ENCODE results near the gene ST8SIA6.
"Not testable (repeated sequence)": the region's sequence is repeated elsewhere in the genome, so short reads cannot be mapped to it uniquely, and the experiment has no call there.

ST8SIA6 gene

DNA sequence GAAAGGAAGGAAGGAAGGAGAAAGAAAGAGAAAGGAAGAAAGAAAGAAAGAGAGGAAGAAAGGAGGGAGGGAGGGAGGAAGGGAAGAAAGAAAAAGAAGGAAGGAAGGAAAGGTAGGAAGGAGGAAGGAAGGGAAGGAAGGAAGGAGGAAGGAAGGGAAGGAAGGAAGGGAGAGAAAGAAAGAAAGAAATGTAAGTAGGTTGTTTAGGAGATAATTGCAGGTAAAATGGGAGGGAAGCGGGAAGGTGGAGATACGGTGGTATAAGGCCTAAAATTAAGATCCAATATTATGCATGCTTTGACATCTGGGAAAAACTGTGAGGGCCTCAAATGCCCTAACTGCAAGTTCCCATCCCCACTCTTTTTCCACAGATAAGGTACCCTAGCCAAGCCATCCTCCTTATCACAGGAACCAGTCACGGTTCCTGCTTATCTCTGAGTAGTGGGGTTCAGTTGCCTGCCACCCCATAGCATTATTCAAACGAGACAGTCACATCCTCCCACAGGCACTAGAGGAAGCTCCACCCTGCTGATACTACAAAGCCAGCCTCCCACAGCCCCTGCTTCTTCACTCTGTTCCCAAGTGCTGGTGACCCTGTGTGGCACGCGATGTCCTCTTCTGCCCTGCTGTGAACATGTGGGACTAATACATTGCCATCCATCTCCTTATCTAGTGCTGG is 28.7 kb downstream of the ST8SIA6 start:
- no peak for DNase-seq

DNA sequence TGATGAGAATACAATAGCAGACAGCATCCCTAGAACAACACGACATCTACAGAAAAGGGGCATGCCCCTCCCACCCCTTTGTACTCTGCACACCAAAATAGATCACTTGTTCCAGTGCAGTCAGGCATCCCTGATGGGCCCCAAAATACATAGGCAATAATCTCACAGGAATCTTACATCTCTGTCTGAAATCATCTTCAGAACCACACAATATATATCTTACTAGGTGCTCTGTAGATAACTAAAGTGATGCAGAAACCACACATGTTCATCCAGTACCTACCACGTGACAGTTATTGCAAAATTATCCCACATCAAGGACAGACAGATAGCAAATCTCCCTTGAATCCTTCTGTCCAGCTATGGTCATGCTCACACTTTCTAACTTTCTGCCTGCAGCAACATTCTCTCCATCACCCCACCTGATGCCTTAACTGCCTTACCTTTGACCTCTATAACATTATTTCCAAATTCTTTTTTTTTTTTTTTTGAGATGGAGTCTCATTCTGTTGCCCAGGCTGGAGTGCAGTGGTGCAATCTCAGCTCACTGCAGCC is 30.7 kb downstream of the ST8SIA6 start:
- DNase-seq = no peak

DNA sequence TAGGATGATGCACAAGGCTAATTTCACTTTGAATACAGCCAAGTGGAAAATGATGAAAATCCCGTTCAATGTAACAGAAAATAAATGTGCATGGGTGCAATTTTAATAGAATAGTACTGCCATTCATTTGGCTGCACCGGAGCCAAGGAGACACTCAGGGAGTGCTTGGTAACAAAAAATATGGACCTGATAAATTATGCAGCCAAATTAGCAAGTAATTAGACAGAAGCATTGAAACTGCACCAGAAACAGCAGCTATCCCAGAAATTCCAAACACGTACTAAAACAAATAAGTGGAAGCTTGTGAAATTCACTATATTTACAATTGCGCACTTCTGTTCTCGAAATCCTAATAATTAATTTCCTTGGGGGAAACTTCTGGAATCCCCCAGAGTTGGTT is 31.5 kb downstream of the ST8SIA6 start:
- DNase-seq = no peak

DNA sequence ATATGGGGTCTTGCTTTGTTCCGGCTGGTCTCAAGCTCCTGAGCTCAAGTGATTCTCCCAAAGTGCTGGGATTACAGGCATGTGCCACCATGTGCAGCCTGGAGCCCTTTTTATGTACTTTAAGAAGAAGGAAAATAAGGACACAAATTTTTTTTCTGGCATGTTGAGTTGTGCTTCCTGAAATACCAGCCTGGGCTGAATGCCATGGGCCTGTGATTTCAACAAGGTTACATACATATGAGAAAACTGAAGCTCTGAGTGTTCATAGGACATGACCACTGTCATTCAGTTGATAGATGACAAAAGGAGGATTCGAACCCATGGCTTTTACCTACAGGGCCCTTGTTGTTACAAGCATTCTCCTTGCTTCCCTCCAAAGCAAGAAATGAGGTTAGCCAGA is 36.1 kb downstream of the ST8SIA6 start:
- DNase-seq = no peak

GRCh38 chr10:17416442-17417211 is 37.8 kb downstream of the ST8SIA6 start:
- DNase-seq = no peak

- no peak for DNase-seq
Observed at GRCh38 chr10:17415046-17415658, 39.2 kb downstream of the ST8SIA6 start.

DNA sequence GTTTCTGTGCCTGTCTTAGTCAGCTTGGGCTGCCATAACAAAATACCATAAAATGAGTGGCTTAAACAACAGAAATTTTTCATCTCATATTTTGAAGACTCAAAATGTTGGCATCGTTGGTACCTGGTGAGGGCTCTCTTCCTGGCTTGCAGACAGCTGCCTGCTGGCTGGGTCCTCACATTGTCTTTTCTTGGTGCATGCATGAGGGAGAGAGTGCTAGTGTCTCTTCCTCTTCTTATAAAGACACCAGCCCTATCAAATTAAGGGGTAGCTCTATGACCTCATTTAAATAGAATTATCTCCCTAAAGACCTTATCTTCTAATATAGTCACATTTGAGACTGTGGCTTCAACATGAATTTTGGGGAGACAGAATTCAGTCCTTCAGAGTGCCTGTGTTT is 39.9 kb downstream of the ST8SIA6 start:
- DNase-seq = no peak

- no peak for DNase-seq
Observed at GRCh38 chr10:17413876-17414275, 40.5 kb downstream of the ST8SIA6 start.

DNA sequence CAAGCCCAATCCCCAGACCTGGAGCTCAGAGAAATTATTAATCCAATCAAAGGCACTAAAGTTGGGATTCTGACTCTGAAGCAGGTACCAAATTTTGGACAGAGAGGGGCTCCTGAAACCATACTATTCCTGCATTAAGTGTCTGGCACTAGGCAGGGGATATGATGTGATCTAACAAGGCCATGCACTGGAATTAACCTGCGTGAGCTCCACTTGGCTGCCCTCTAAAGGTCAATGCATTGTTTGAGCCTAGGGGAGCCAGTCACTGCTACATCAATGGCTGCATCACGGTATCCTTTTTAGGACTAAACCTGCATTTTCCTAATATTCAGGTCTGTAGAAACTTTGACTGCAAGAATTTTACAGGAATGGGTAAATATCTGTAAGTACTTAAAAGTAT is 42.1 kb downstream of the ST8SIA6 start:
- DNase-seq = no peak

DNA sequence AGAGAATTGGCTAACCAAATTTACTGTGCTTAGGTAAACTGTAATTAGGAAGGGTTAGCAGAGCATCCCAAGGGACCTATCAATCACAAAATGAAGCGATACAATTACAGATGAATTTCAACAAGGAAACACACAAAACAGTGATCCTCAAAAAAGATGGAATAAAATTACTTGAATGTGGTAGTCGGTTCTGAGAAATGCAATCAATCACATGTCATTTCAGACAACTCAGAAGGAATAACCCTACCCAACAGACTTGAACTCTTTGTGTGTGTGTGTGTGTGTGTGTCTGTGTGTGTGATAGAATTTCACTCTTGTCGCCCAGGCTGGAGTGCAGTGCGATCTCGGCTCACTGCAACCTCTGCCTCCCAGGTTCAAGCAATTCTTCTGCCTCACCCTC is 43.5 kb downstream of the ST8SIA6 start:
- no peak for DNase-seq

GRCh38 chr10:17409170-17409733 is 45.1 kb downstream of the ST8SIA6 start:
- DNase-seq = no peak

GRCh38 chr10:17407047-17407446 is 47.3 kb downstream of the ST8SIA6 start:
- DNase-seq = no peak

DNA sequence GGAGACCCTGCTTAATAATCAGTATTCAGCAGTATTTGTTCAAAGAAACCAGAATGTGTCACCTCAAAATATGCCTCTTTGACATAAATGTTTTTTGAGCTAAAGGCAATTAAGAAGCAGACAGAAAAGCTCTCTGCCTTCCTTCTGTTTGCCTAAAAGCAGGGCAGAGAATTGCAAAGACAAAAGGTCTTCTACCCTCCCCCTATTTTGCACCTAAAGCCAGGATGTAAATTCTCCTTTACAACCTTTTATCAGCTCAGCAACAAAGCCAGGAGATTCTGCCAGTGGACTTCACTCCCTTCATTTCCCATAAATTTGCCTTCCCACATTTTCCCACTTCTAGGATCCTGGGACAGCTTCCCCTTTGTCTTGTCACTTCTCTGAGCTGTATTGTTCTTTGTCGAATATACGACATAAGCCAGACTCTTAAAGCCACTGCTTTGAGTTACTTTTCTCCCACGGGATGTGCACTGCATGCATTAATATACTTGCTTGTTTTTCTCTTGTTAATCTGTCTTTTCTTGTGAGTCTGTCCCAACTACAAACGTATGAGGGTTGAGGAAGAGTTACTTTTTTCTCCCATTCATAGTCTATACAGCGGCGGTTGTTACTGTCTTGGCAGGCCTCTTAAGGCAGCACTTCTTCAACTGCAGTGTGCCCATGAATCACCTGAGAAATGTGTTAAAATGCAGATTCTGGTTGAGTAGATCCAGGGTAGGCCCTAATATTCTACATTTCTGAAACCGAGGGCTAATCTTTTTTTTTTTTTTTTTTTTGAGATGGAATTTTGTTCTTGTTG is 48.2 kb downstream of the ST8SIA6 start:
- DNase-seq = no peak

DNA sequence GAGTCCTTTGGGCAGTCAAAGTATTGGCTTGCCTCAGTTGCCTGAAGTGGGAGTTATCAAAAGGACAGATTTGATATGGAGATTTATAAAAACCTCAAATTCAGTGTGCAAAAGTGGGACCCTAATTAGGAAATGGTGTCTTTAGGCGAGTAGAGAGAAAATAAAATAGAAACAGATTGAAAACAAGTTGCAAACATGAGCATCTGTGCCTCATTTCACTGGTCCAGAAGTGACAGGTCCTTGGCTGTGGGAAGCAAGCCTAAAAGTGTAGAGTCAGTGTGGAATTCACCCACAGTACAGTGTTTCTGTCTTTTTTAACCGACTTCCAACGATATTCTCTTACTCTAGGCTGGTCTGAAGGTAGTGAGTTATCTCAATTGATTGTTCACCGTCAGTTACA is 51.2 kb downstream of the ST8SIA6 start:
- no peak for DNase-seq

GRCh38 chr10:17402040-17402439 is 52.4 kb downstream of the ST8SIA6 start:
- not testable (repeated sequence) for DNase-seq

GRCh38 chr10:17396004-17396403 is 58.4 kb downstream of the ST8SIA6 start:
- no peak for DNase-seq

DNA sequence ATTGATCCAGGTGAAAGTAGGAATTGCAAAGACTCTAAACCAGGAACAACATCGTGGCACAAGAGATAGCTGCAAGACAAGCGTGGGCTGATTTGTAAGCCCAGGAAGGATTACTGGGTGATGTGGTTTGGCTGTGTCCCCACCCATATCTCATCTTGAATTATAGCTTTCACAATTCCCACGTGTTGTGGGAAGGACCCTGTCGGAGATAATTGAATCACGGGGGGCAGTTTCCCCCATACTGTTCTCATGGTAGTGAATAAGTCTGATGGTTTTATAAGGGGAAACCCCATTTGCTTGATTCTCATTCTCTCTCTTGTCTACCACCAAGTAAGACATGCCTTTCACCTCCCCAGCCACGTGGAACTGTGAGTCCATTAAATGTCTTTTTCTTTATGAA is 59.5 kb downstream of the ST8SIA6 start:
- DNase-seq = no peak

DNA sequence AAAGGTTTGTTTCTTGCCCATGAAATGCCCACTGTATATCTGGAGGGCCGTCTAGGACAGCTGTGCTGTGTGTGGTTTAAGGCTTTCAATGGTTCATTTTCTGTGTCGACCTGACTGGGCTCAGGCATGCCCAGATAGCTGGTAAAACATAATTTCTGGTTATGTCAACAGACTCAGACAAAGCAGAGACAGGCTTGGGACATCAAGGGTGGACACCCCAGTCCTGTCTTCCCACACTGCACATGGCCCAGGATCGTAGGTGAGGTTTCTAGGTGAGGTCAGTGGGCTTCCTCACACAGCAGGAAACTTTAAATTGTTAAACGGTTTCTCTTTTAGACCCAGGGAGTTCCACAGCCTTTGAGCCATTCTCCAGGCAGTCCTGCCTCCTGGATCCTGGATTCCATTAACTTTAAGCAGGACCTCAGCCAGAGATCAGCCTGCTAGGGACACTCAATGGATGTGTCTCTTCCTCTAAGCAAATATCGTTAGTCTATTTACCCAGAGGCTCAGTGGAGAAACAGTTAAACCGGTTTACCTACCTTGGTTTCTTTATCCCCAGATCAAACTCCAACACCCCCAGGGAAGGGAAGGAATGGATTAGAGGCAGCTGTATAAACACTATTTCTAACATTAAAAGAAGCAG is 66.4 kb downstream of the ST8SIA6 start:
- DNase-seq = no peak

- DNase-seq = no peak
Observed at GRCh38 chr10:17386616-17387075, 67.7 kb downstream of the ST8SIA6 start.

GRCh38 chr10:17386021-17386420 is 68.4 kb downstream of the ST8SIA6 start:
- DNase-seq = no peak

DNA sequence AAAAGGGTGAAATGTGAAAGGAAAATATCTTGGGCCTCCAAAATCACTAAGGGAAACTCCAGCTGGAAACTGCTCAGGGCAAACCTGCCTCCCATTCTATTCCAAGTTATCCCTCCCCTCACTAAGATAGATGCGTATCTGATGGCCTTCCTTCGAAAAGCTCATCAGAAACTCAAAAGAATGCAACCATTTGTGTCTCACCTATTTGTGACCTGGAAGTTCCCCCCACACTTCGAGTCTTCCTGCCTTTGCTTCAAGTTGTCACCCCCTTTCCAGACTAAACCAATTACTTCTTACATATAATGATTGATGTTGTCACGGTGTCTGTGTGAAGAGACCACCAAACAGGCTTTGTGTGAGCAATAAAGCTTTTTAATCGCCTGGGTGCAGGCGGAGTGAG is 69.3 kb downstream of the ST8SIA6 start:
- no peak for DNase-seq

All from cerebellar nuclear complex (tissue), 1 donor.